K562 (cell line): Measurements from ENCODE around the gene ANKRD11. TPM values are rescaled to one million over a fixed set of nuclear protein-coding genes. Genes with fewer than 3 reads are reported as not detected.

Experiments
- ARNT ChIP-seq, 2 experiments: fragments of 450-650 bp; IDR thresholded peaks; 2 replicates each; pipeline ENCODE4 v1.6.1; 2016; ENCODE audit warnings: mild to moderate bottlenecking in 1 of 2
- CBX8 ChIP-seq: fragments of 200-600 bp; sonication (generic); IDR thresholded peaks from 2 replicates; pipeline ENCODE4 v1.6.1; 2012; ENCODE audit warnings: borderline replicate concordance, mixed run types, low read depth, mild to moderate bottlenecking, moderate library complexity, mixed read lengths, low read length, control low read depth, inconsistent platforms; ENCODE audit not compliant: poor library complexity, severe bottlenecking; ENCODE audit errors: extremely low read depth
- CCNT2 ChIP-seq: IDR thresholded peaks from 2 replicates; pipeline ENCODE4 v1.6.1; 2011; ENCODE audit warnings: borderline replicate concordance, low read depth, mild to moderate bottlenecking, moderate library complexity, mixed read lengths, low read length; ENCODE audit not compliant: insufficient read length; ENCODE audit errors: extremely low read depth
- HOXB6 ChIP-seq: fragments of 250-450 bp; sonication (Bioruptor Pico); IDR thresholded peaks from 2 replicates; pipeline ENCODE4 v1.5.1; 2022; ENCODE audit warnings: mild to moderate bottlenecking, borderline replicate concordance
- NR4A1 ChIP-seq, 2 experiments: fragments of 250-450 bp in 1 of 2; fragments of 450-650 bp in 1 of 2; sonication (Bioruptor Pico) in 1 of 2; IDR thresholded peaks; 2 replicates each; pipeline versions ENCODE4 v1.4.0 to v1.6.1; 2016 to 2020; ENCODE audit warnings: mild to moderate bottlenecking in 2 of 2, missing compliant biosample characterization in 1 of 2, missing genetic modification characterization in 1 of 2, moderate library complexity in 1 of 2
- PHB2 ChIP-seq: fragments of 450-650 bp; IDR thresholded peaks from 2 replicates; pipeline ENCODE4 v1.6.1; 2017; ENCODE audit warnings: low read depth
- SLC30A9 ChIP-seq: fragments of 250-450 bp; sonication (Bioruptor Pico); IDR thresholded peaks from 2 replicates; pipeline ENCODE4 v1.8.0; 2022; ENCODE audit warnings: mild to moderate bottlenecking, moderate library complexity
- SMARCE1 ChIP-seq: fragments of 450-650 bp; IDR thresholded peaks from 2 replicates; pipeline ENCODE4 v1.7.1; 2016; ENCODE audit warnings: mild to moderate bottlenecking
- TRIM24 ChIP-seq, 2 experiments: fragments of 450-650 bp; IDR thresholded peaks; 2 replicates each; pipeline ENCODE4 v1.6.1; 2016
- ZNF212 ChIP-seq: fragments of 450-650 bp; formaldehyde crosslinking; IDR thresholded peaks from 2 replicates; pipeline ENCODE4 v1.4.0; 2020; ENCODE audit warnings: mild to moderate bottlenecking
- ZSCAN32 ChIP-seq: fragments of 450-650 bp; formaldehyde crosslinking; IDR thresholded peaks from 2 replicates; pipeline ENCODE4 v1.4.0; 2020; ENCODE audit warnings: mild to moderate bottlenecking, moderate library complexity
- polyA plus RNA-seq, 8 experiments: library from polyadenylated mRNA; depleted of rRNA in 4 of 8; stranded (reverse) in 5 of 8; unstranded in 3 of 8; fragments of >200 nt; fragmentation: Nextera tagmentation in 2 of 8; fragmentation: Illumina TruSeq in 1 of 8; extraction: Ambion mirVana in 2 of 8; extraction: Trizol in 1 of 8; gene quantifications; 2 replicates each; pipeline versions ENCODE4 v1.2.1 to v1.2.3, GENCODE V29; 2011 to 2014; ENCODE audit warnings: inconsistent platforms in 1 of 8, missing spikeins in 1 of 8
- total RNA-seq, 7 experiments: library from RNA; depleted of rRNA in 6 of 7; stranded (reverse); fragments of >200 nt in 6 of 7; fragmentation: Illumina TruSeq in 2 of 7; extraction: Trizol in 2 of 7; gene quantifications; 2 replicates each; pipeline versions ENCODE4 v1.2.1 to v1.2.3, GENCODE V29; 2011 to 2021; ENCODE audit warnings: low replicate concordance in 1 of 7
- TF ChIP-seq, protein P1 (sequence below): fragments of 200-600 bp; sonication (generic); IDR thresholded peaks from one replicate; pipeline ENCODE4 v1.6.1; 2012; ENCODE audit warnings: mild to moderate bottlenecking, low read depth, low read length, inconsistent platforms

The ANKRD11 gene
- total and polyA plus RNA-seq, 9 of the 15 experiments (the other 6 are each of a cell fraction or from before 2014, with no cell fraction given): 4.7 to 126 (median 31.7) TPM

GRCh38 chr16:89505204-89506112, 15.1 kb upstream of the ANKRD11 start (continued):
- TF ChIP-seq ZSCAN32 (CRISPR knock-in tag) (no peak), PHB2 (0 out of 2 replicates have a peak, but pooled peaks have one; percentile 5), NR4A1 (CRISPR knock-in tag; IDR thresholded peaks at IDR 0.05) (no peak), NR4A1 (tag; IDR thresholded peaks at IDR 0.05) (no peak), HOXB6 (CRISPR knock-in tag) (no peak), CBX8 (no peak), ARNT (IDR thresholded peaks at IDR 0.05) (peak; percentile 5 to 76; a peak in 2 of 4 replicates), TRIM24 (IDR thresholded peaks at IDR 0.05) (peak in 1 of 2 experiments; percentile 73; a peak in 3 of 4 replicates), SMARCE1 (peak; percentile 47; the same call in 1 of the 2 replicates), CCNT2 (no peak), SLC30A9 (CRISPR knock-in tag) (no peak), ZNF212 (no peak)
- TF ChIP-seq, protein P1, sequence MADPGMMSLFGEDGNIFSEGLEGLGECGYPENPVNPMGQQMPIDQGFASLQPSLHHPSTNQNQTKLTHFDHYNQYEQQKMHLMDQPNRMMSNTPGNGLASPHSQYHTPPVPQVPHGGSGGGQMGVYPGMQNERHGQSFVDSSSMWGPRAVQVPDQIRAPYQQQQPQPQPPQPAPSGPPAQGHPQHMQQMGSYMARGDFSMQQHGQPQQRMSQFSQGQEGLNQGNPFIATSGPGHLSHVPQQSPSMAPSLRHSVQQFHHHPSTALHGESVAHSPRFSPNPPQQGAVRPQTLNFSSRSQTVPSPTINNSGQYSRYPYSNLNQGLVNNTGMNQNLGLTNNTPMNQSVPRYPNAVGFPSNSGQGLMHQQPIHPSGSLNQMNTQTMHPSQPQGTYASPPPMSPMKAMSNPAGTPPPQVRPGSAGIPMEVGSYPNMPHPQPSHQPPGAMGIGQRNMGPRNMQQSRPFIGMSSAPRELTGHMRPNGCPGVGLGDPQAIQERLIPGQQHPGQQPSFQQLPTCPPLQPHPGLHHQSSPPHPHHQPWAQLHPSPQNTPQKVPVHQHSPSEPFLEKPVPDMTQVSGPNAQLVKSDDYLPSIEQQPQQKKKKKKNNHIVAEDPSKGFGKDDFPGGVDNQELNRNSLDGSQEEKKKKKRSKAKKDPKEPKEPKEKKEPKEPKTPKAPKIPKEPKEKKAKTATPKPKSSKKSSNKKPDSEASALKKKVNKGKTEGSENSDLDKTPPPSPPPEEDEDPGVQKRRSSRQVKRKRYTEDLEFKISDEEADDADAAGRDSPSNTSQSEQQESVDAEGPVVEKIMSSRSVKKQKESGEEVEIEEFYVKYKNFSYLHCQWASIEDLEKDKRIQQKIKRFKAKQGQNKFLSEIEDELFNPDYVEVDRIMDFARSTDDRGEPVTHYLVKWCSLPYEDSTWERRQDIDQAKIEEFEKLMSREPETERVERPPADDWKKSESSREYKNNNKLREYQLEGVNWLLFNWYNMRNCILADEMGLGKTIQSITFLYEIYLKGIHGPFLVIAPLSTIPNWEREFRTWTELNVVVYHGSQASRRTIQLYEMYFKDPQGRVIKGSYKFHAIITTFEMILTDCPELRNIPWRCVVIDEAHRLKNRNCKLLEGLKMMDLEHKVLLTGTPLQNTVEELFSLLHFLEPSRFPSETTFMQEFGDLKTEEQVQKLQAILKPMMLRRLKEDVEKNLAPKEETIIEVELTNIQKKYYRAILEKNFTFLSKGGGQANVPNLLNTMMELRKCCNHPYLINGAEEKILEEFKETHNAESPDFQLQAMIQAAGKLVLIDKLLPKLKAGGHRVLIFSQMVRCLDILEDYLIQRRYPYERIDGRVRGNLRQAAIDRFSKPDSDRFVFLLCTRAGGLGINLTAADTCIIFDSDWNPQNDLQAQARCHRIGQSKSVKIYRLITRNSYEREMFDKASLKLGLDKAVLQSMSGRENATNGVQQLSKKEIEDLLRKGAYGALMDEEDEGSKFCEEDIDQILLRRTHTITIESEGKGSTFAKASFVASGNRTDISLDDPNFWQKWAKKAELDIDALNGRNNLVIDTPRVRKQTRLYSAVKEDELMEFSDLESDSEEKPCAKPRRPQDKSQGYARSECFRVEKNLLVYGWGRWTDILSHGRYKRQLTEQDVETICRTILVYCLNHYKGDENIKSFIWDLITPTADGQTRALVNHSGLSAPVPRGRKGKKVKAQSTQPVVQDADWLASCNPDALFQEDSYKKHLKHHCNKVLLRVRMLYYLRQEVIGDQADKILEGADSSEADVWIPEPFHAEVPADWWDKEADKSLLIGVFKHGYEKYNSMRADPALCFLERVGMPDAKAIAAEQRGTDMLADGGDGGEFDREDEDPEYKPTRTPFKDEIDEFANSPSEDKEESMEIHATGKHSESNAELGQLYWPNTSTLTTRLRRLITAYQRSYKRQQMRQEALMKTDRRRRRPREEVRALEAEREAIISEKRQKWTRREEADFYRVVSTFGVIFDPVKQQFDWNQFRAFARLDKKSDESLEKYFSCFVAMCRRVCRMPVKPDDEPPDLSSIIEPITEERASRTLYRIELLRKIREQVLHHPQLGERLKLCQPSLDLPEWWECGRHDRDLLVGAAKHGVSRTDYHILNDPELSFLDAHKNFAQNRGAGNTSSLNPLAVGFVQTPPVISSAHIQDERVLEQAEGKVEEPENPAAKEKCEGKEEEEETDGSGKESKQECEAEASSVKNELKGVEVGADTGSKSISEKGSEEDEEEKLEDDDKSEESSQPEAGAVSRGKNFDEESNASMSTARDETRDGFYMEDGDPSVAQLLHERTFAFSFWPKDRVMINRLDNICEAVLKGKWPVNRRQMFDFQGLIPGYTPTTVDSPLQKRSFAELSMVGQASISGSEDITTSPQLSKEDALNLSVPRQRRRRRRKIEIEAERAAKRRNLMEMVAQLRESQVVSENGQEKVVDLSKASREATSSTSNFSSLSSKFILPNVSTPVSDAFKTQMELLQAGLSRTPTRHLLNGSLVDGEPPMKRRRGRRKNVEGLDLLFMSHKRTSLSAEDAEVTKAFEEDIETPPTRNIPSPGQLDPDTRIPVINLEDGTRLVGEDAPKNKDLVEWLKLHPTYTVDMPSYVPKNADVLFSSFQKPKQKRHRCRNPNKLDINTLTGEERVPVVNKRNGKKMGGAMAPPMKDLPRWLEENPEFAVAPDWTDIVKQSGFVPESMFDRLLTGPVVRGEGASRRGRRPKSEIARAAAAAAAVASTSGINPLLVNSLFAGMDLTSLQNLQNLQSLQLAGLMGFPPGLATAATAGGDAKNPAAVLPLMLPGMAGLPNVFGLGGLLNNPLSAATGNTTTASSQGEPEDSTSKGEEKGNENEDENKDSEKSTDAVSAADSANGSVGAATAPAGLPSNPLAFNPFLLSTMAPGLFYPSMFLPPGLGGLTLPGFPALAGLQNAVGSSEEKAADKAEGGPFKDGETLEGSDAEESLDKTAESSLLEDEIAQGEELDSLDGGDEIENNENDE: no peak
